GM21717 (cell line): ENCODE measurements around the gene RING1.

ENCODE experiments used
- ATAC-seq: cut with Tn5 transposase; IDR thresholded peaks from one replicate; pipeline ENCODE4 v1.9.1; 2021; ENCODE audit warnings: mild to moderate bottlenecking, moderate library complexity; ENCODE audit not compliant: unreplicated experiment

Gene RING1

GRCh38 chr6:33171880-33172687 is 36.2 kb upstream of the RING1 start:
- ATAC-seq: no peak

- ATAC-seq: no peak
Measured at GRCh38 chr6:33172688-33173534, 35.4 kb upstream of the RING1 start.

GRCh38 chr6:33173535-33174180 is 34.6 kb upstream of the RING1 start:
- ATAC-seq: no peak

DNA sequence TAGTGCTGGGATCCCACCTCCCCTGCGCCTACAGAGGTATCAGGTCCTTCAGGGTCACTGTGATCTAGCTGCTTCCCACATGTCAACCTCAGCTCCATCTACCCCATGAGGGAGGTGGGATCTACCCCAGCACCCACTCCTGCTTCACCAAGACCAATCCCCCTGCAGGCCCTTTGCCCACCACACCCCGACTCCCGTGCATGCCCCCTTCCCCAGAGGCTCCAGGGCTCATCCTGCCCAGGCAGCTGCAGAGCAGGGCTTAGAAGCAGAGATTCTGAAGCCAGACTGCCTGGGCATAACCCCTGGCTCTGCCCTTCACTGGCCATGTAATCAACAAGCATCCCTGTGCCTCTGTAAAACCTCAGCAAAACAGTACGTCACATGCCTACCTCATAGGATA is 33.5 kb upstream of the RING1 start:
- no peak for ATAC-seq

DNA sequence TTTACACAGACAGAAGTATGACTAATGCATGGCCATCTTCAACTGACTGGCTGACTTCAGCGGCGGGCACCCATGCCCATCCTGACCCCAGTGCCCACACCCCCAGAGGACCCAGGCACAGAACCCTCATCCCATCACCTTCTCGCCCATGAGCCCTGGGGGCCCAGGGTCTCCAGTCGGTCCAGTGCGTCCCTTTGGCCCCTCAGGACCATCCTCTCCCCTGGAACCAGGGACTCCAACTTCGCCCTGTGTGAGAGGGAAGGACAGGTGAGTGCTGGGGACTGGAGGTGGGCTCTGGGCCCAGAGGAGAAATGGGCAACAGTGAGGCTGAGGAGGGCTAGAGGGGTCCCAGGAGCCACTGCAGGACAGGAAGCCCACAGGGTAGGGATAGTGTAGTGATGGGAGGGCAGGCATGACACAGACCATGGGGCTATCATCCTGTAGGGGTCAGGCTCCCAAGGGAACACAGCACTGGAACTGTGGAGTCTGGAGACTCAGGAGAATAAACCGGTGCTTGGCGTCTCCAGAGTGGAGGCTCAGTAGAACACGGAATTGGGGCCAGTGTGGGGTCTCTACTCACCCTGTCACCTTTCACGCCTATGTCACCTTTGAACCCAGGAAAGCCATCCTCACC is 32.7 kb upstream of the RING1 start:
- ATAC-seq: no peak

- ATAC-seq: no peak
Measured at GRCh38 chr6:33176906-33177305, 31.4 kb upstream of the RING1 start.

DNA sequence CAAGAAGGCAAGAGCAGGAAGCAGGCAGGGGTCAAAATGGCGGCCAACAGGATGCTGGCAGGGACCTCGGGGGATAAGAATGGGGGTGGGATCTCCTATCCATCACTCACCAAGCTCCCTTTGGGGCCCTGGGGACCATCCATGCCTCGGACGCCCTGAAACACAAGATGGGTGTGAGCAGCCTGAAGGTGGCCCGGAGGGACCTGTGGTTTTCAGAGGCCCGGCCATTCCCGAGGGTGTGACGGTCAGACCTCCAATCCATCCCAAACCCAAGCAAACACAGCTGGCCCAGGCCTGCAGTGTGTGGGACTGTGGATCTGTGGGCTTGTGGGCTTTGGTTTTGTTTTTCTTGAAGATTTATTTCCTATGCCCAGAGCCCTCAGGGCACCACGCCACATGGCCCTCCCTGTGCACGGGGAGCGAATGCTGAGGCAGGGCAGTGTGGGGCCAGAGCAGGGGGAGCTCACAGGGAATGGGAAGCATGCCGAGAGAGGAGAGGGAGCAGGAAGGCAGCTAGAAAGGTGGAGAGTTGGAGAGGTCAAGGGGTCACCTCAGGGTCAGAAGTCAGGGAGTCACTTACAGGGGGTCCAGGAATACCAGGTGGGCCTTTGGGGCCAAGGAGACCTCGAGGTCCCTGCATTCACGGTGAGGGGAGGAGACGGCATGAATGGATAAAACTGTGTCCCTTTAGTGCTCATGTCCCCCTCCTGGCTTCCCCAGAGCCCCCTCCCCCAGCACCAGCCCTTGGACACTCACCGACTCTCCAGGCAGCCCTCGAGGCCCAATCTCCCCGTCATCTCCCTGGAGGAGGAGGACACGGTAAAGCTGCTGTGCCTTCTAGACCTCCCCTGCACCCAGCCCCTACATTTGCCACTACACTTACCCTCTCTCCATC is 30.5 kb upstream of the RING1 start:
- ATAC-seq: no peak

GRCh38 chr6:33178755-33179475 is 29.4 kb upstream of the RING1 start:
- ATAC-seq: no peak

GRCh38 chr6:33181141-33181540 is 27.2 kb upstream of the RING1 start:
- ATAC-seq: no peak

- ATAC-seq: no peak
Measured at GRCh38 chr6:33183071-33183683, 25.1 kb upstream of the RING1 start.

GRCh38 chr6:33185190-33185589 is 23.1 kb upstream of the RING1 start:
- ATAC-seq: no peak

- no peak for ATAC-seq
Measured at GRCh38 chr6:33185654-33186187, 22.6 kb upstream of the RING1 start.

DNA sequence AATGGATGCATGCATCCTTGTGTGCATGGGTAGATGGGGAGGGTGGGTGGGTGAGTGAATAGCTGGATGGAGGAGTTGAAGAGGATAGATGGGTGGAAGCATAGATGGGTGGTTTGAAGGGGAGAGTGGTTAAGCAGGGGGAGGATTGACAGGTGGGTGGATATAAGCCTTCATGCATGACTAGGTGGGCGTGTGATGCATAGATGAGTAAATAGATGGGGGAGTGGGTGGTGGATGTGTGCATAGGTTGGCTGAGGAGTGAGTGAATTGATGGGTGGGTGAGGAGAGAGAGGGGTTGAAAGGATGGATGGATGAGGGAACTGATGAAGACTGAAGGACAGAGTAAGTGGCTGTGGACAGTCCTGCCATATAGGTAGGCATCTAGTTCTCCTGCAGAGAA is 20.5 kb upstream of the RING1 start:
- no peak for ATAC-seq

DNA sequence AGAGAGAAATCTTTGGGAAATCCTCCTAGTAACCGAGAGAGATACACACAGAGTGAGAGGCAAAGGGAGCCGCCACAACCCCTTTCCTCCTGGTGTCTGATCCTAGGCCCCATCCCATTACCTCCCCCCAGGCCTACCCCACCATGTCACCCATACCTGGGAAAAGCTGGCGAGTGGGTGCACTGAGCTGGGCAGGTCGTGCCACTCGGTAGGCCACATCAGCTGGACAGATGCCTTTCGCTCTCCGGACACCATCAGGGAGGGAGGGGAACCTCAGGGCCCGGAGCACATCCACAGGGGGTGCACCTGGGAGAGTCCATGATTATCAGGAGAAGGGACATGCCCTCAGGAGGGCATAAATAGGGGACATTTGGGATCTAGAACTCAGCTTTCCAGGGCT is 19.1 kb upstream of the RING1 start:
- ATAC-seq: no peak

DNA sequence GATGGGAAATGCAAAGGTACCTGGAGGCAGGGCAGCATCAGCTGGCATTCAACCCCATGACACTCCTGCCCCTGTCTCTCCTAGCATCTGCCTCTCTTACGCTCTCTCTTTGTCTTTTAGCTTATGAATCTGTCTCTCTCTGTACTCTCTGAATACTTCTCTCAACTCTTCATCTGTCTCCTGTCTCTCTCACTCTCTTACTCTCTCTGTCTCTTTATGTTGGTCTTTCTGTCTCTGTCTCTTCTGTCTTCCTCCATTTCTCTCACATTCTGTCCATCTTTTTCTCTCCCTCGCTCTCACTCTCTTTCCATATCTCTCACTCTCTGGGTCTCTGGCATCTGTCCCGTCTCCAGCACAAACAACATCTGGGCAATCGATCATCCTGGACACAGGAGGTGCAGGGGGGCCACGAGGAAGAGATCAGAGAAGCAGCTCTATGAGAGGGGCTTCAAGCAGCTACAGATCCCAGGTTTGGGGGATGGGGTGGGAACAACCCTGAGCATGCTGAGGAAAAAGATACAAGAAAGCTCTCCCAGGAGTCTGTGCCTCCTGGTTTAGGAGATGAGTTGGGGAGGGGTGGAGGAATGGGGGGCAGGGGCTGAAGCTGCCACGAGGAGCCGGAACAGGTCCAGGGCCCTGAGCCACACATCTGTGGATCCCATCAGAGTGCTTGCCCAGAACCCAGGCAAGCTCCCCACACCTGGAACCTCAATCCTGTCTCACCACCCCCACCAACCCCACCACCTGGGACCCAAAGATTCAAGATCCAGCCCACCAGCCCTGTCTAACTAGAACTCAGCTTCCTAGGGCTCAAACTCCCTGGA is 18.5 kb upstream of the RING1 start:
- no peak for ATAC-seq

GRCh38 chr6:33190504-33191107 is 17.7 kb upstream of the RING1 start:
- no peak for ATAC-seq

GRCh38 chr6:33191383-33192104 is 16.8 kb upstream of the RING1 start:
- ATAC-seq: no peak
